Stimulated activated CD4-positive, alpha-beta T cell treated with anti-CD3 and anti-CD28 coated beads, Interleukin-1b, Interleukin-23, amount 100 ng/mL, for 24 hours (primary cell): ENCODE results near the gene CCDC30.
A peak's percentile ranks its signal among the peaks of the same experiment; 100 is the strongest.

ENCODE experiments used
- DNase-seq, 4 experiments: peaks; one replicate each; pipeline ENCODE4 v3.0.0-alpha.2; 2020; ENCODE audit warnings: low read depth in 4 of 4, low spot score in 1 of 4

CCDC30 gene

GRCh38 chr1:42462828-42463763 is at the start of gene CCDC30:
TSS of gene CCDC30 (plus strand) at chr1:42463286. CDS start at chr1:42480552, 17,266 bp downstream.
- peak; percentile 71 to 94 (median 88) for DNase-seq

- DNase-seq = no peak
These were observed 48.3 kb upstream of the CCDC30 start for GRCh38 chr1:42414551-42415496.

- DNase-seq = no peak
These were observed 45.9 kb upstream of the CCDC30 start for GRCh38 chr1:42417166-42417565.

- no peak for DNase-seq
These were observed 44.6 kb upstream of the CCDC30 start for GRCh38 chr1:42418516-42418915.

- DNase-seq = no peak
These were observed 43.8 kb upstream of the CCDC30 start for GRCh38 chr1:42419126-42419821.

- DNase-seq = no peak
These were observed 43.0 kb upstream of the CCDC30 start for GRCh38 chr1:42420121-42420520.

- no peak for DNase-seq
These were observed 42.0 kb upstream of the CCDC30 start for GRCh38 chr1:42420911-42421585.

GRCh38 chr1:42422737-42423136 is 40.3 kb upstream of the CCDC30 start:
- no peak for DNase-seq

- DNase-seq = no peak
These were observed 39.4 kb upstream of the CCDC30 start for GRCh38 chr1:42423681-42424080.

GRCh38 chr1:42424201-42424600 is 38.9 kb upstream of the CCDC30 start:
- DNase-seq = no peak

- DNase-seq = no peak
These were observed 35.8 kb upstream of the CCDC30 start for GRCh38 chr1:42427240-42427639.

- no peak for DNase-seq
These were observed 33.5 kb upstream of the CCDC30 start for GRCh38 chr1:42429603-42430002.

- no peak for DNase-seq
These were observed 32.6 kb upstream of the CCDC30 start for GRCh38 chr1:42430286-42431135.

GRCh38 chr1:42431514-42431913 is 31.6 kb upstream of the CCDC30 start:
- no peak for DNase-seq

GRCh38 chr1:42432714-42433113 is 30.4 kb upstream of the CCDC30 start:
- DNase-seq = no peak

GRCh38 chr1:42433369-42433768 is 29.7 kb upstream of the CCDC30 start:
- DNase-seq = no peak

- no peak for DNase-seq
These were observed 28.7 kb upstream of the CCDC30 start for GRCh38 chr1:42434340-42434739.

- DNase-seq = no peak
These were observed 23.1 kb upstream of the CCDC30 start for GRCh38 chr1:42439940-42440339.

- DNase-seq = no peak
These were observed 20.4 kb upstream of the CCDC30 start for GRCh38 chr1:42442662-42443061.

GRCh38 chr1:42449256-42449655 is 13.8 kb upstream of the CCDC30 start:
- no peak for DNase-seq
